MM.1S (cell line): Measurements from ENCODE around the gene MCF2L2.

Experiments used
- EZH2 ChIP-seq: fragments of 300-600 bp; sonication (generic); optimal IDR thresholded peaks from 2 replicates; pipeline ENCODE3; 2017; ENCODE audit warnings: low read depth, mild to moderate bottlenecking, antibody characterized with exemption, low read length, mixed read lengths
- EZH2phosphoT487 ChIP-seq: fragments of 300-600 bp; sonication (generic); IDR thresholded peaks from 2 replicates; pipeline ENCODE4 v1.6.1; 2018; ENCODE audit warnings: antibody characterized with exemption, low read length
- TF ChIP-seq, protein P1 (sequence below): fragments of 300-600 bp; sonication (generic); IDR thresholded peaks from 2 replicates; pipeline ENCODE4 v1.5.1; 2016; ENCODE audit warnings: antibody characterized with exemption, low read length, mixed read lengths

- TF ChIP-seq, protein P1, sequence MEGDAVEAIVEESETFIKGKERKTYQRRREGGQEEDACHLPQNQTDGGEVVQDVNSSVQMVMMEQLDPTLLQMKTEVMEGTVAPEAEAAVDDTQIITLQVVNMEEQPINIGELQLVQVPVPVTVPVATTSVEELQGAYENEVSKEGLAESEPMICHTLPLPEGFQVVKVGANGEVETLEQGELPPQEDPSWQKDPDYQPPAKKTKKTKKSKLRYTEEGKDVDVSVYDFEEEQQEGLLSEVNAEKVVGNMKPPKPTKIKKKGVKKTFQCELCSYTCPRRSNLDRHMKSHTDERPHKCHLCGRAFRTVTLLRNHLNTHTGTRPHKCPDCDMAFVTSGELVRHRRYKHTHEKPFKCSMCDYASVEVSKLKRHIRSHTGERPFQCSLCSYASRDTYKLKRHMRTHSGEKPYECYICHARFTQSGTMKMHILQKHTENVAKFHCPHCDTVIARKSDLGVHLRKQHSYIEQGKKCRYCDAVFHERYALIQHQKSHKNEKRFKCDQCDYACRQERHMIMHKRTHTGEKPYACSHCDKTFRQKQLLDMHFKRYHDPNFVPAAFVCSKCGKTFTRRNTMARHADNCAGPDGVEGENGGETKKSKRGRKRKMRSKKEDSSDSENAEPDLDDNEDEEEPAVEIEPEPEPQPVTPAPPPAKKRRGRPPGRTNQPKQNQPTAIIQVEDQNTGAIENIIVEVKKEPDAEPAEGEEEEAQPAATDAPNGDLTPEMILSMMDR: no peak
- TF ChIP-seq EZH2 (no peak), EZH2phosphoT487 (no peak)
These were observed 104.3 kb downstream of the MCF2L2 start for GRCh38 chr3:183324083-183324482.
